Neural progenitor cell (in vitro differentiated cells): ENCODE data around the gene RAB15. TPM values are rescaled to one million over a fixed set of nuclear protein-coding genes. Genes with fewer than 3 reads are reported as not detected.

Experiments
- DNase-seq: peaks from one replicate; pipeline ENCODE4 v3.0.0-alpha.2; 2016; ENCODE audit warnings: low spot score
- H2AFZ ChIP-seq: fragments of 200-600 bp; sonication (generic); replicated peaks from 2 replicates; pipeline ENCODE4 v1.6.1; 2016; ENCODE audit warnings: antibody characterized with exemption
- H3F3A ChIP-seq: fragments of 200-600 bp; sonication (generic); 2 replicates; pipeline ENCODE4 v1.6.1; 2016; ENCODE audit warnings: antibody characterized with exemption, low read depth
- H3K27ac ChIP-seq: fragments of 200-600 bp; sonication (generic); 2 replicates; pipeline ENCODE4 v1.5.1; 2016; ENCODE audit warnings: mild to moderate bottlenecking
- H3K27me3 ChIP-seq: fragments of 200-600 bp; sonication (generic); 2 replicates; pipeline ENCODE4 v1.6.1; 2016; ENCODE audit warnings: mild to moderate bottlenecking, moderate library complexity
- H3K36me3 ChIP-seq: fragments of 200-600 bp; sonication (generic); 2 replicates; pipeline ENCODE4 v1.5.1; 2016
- H3K4me1 ChIP-seq: fragments of 200-600 bp; sonication (generic); 2 replicates; pipeline ENCODE4 v1.6.1; 2016; ENCODE audit warnings: mixed run types
- H3K4me2 ChIP-seq: fragments of 200-600 bp; sonication (generic); 2 replicates; pipeline ENCODE4 v1.6.1; 2016
- H3K4me3 ChIP-seq: fragments of 200-600 bp; sonication (generic); 2 replicates; pipeline ENCODE4 v1.5.1; 2016
- H3K79me2 ChIP-seq: fragments of 200-600 bp; sonication (generic); 2 replicates; pipeline ENCODE4 v1.6.1; 2016; ENCODE audit warnings: low read depth
- H3K9ac ChIP-seq: fragments of 200-600 bp; sonication (generic); 2 replicates; pipeline ENCODE4 v1.6.1; 2016
- H3K9me3 ChIP-seq: fragments of 200-600 bp; sonication (generic); 2 replicates; pipeline ENCODE4 v1.5.1; 2016; ENCODE audit warnings: low read depth
- H4K20me1 ChIP-seq: fragments of 200-600 bp; sonication (generic); 2 replicates; pipeline ENCODE4 v1.6.1; 2016; ENCODE audit warnings: low read depth
- H3K27ac Mint-ChIP-seq: 3 replicates; pipeline ENCODE4 v1.8.0; 2021; ENCODE audit warnings: mixed read lengths
- H3K27me3 Mint-ChIP-seq: 2 replicates; pipeline ENCODE4 v1.8.0; 2022; ENCODE audit warnings: low read depth, mild to moderate bottlenecking, inconsistent platforms, moderate library complexity, mixed read lengths; ENCODE audit not compliant: insufficient read depth
- H3K36me3 Mint-ChIP-seq: 3 replicates; pipeline ENCODE4 v1.8.0; 2021; ENCODE audit warnings: mixed read lengths
- H3K4me1 Mint-ChIP-seq: 3 replicates; pipeline ENCODE4 v1.8.0; 2021; ENCODE audit warnings: mixed read lengths
- H3K4me3 Mint-ChIP-seq: 3 replicates; pipeline ENCODE4 v1.8.0; 2021; ENCODE audit warnings: mild to moderate bottlenecking, moderate library complexity, mixed read lengths
- H3K9me3 Mint-ChIP-seq: 3 replicates; pipeline ENCODE4 v1.8.0; 2020; ENCODE audit warnings: mixed read lengths
- EZH2 ChIP-seq: fragments of 200-600 bp; sonication (generic); IDR thresholded peaks from 2 replicates; pipeline ENCODE4 v1.6.1; 2017; ENCODE audit warnings: antibody characterized with exemption, mild to moderate bottlenecking, moderate library complexity
- EZH2phosphoT487 ChIP-seq: fragments of 200-600 bp; sonication (generic); IDR thresholded peaks from 2 replicates; pipeline ENCODE4 v1.6.1; 2017; ENCODE audit warnings: antibody characterized with exemption
- total RNA-seq: library from RNA; depleted of rRNA; stranded (reverse); fragments of >200 nt; gene quantifications from 2 replicates; pipeline ENCODE4 v1.2.3, GENCODE V29; 2015; ENCODE audit warnings: low replicate concordance
- TF ChIP-seq, protein P1 (sequence below): fragments of 200-600 bp; sonication (generic); IDR thresholded peaks from 2 replicates; pipeline ENCODE4 v1.5.1; 2017; ENCODE audit warnings: antibody characterized with exemption, mild to moderate bottlenecking

Gene RAB15
- total RNA-seq, 1 donor from 2014 or later, result 12.2 TPM

DNA sequence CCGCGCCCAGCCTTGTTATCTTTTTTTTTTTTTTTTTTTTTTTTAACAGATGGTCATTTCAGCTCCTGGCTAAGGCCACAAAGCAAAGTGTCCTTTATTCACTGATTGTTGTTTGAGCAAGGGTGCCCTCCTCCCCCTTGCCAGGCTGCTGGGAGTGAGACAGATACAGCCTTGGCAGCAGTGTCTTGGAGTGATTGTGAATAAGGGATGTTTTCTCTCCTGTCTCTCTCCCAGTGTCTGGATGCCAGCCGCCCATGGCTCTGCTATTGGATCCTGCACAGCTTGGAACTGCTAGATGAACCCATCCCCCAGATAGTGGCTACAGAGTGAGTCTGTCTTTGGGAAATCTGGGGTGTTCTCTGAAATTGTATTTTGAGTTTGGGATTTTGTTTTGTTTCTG is 43.3 kb upstream of the RAB15 start:
- Histone ChIP-seq H4K20me1 (peaks cover 3% of the 10 kb centered on the region), H3K9ac (no peak overlapping the region), H3K27me3 (no peaks in the 10 kb centered on the region), H3K79me2 (no peaks in the 10 kb centered on the region), H3K36me3 (no peaks in the 10 kb centered on the region), H3K27ac (no peak overlapping the region), H3F3A (peaks cover 12% of the 10 kb centered on the region), H3K4me2 (no peak overlapping the region), H3K4me1 (peaks cover 8% of the 10 kb centered on the region), H3K4me3 (no peak overlapping the region), H3K9me3 (no peaks in the 10 kb centered on the region), H2AFZ (no peak overlapping the region)
- no peak for DNase-seq
- no peak overlapping the region for H3K27ac Mint-ChIP-seq
- no peak for TF ChIP-seq EZH2
- no peak for TF ChIP-seq EZH2phosphoT487
- TF ChIP-seq, protein P1, sequence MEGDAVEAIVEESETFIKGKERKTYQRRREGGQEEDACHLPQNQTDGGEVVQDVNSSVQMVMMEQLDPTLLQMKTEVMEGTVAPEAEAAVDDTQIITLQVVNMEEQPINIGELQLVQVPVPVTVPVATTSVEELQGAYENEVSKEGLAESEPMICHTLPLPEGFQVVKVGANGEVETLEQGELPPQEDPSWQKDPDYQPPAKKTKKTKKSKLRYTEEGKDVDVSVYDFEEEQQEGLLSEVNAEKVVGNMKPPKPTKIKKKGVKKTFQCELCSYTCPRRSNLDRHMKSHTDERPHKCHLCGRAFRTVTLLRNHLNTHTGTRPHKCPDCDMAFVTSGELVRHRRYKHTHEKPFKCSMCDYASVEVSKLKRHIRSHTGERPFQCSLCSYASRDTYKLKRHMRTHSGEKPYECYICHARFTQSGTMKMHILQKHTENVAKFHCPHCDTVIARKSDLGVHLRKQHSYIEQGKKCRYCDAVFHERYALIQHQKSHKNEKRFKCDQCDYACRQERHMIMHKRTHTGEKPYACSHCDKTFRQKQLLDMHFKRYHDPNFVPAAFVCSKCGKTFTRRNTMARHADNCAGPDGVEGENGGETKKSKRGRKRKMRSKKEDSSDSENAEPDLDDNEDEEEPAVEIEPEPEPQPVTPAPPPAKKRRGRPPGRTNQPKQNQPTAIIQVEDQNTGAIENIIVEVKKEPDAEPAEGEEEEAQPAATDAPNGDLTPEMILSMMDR, result no peak
- peaks cover 7% of the 10 kb centered on the region for H3K4me1 Mint-ChIP-seq
- peaks cover 9% of the 10 kb centered on the region for H3K36me3 Mint-ChIP-seq
- H3K27me3 Mint-ChIP-seq, result no peaks in the 10 kb centered on the region
- no peak overlapping the region for H3K4me3 Mint-ChIP-seq
- no peaks in the 10 kb centered on the region for H3K9me3 Mint-ChIP-seq

DNA sequence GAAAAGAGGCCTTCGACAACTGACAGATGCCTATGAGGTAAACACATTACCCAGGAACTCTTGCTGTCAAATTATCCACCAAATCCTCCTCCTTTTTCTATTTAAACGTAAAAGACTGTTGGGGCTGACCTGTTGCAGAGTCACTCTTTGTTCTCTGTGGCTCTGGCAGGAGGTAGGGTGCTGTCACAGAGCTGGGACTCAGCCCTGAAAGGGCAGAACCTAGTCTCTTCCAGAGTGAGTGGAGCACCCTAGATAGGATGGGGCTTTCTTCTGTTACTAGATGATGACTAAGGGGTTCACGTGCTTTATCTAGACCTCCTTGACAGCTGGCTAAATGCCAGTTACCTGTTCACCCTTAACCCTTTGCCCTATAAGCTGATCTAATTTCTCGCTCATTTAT is 40.2 kb upstream of the RAB15 start:
- Histone ChIP-seq H3F3A (no peaks in the 10 kb centered on the region), H3K9me3 (no peaks in the 10 kb centered on the region), H3K4me2 (no peak overlapping the region), H3K27ac (no peak overlapping the region), H4K20me1 (no peaks in the 10 kb centered on the region), H3K27me3 (no peaks in the 10 kb centered on the region), H3K4me3 (no peak overlapping the region), H3K36me3 (no peaks in the 10 kb centered on the region), H2AFZ (no peak overlapping the region), H3K9ac (no peak overlapping the region), H3K4me1 (no peaks in the 10 kb centered on the region), H3K79me2 (no peaks in the 10 kb centered on the region)
- Mint-ChIP-seq H3K27ac (no peak overlapping the region), H3K36me3 (peaks cover 13% of the 10 kb centered on the region), H3K4me3 (no peak overlapping the region), H3K9me3 (no peaks in the 10 kb centered on the region), H3K27me3 (no peaks in the 10 kb centered on the region), H3K4me1 (no peaks in the 10 kb centered on the region)
- no peak for TF ChIP-seq EZH2
- TF ChIP-seq, protein P1, result no peak
- TF ChIP-seq EZH2phosphoT487, result no peak
- no peak for DNase-seq

DNA sequence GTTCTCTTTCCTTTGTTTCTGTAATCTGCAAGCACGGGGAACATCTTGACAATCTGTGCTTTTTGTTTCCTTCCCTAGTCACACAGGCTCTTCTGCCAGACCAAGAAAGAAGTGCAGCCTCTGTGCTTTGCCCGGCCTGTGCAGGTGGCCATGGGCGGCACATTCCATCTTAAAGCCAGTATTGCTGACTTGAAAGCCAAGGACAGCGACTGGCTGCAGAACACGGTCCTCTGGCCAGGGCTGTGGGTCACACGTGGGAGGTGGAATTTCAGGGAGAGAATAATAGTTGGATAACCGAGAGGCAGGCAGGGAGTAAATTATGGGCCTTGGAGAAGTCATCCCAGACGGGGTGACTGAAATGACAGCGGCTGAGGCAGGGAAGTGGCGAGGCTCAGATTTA is 39.4 kb upstream of the RAB15 start:
- Histone ChIP-seq H4K20me1 (no peaks in the 10 kb centered on the region), H3F3A (no peaks in the 10 kb centered on the region), H3K4me3 (no peak overlapping the region), H2AFZ (no peak overlapping the region), H3K27ac (no peak overlapping the region), H3K9me3 (no peaks in the 10 kb centered on the region), H3K36me3 (no peaks in the 10 kb centered on the region), H3K4me1 (no peaks in the 10 kb centered on the region), H3K79me2 (no peaks in the 10 kb centered on the region), H3K4me2 (no peak overlapping the region), H3K27me3 (no peaks in the 10 kb centered on the region), H3K9ac (no peak overlapping the region)
- no peak for DNase-seq
- Mint-ChIP-seq H3K27ac (no peak overlapping the region), H3K4me1 (peaks cover 1% of the 10 kb centered on the region), H3K27me3 (no peaks in the 10 kb centered on the region), H3K4me3 (no peak overlapping the region), H3K36me3 (peaks cover 11% of the 10 kb centered on the region), H3K9me3 (no peaks in the 10 kb centered on the region)
- TF ChIP-seq EZH2phosphoT487, result no peak
- TF ChIP-seq, protein P1, result no peak
- no peak for TF ChIP-seq EZH2
